IPS DF 6.9 (cell line): ENCODE measurements around the gene BTBD16.
A peak's percentile ranks its signal among the peaks of the same experiment; 100 is the strongest.

ENCODE experiments used
- DNase-seq: peaks from one replicate; pipeline ENCODE4 v3.0.0-alpha.2; 2013; ENCODE audit warnings: low read depth, low spot score
- H3K27ac ChIP-seq: one replicate; pipeline ENCODE4 v1.5.1; 2013; ENCODE audit warnings: low read length, control low read depth
- H3K27me3 ChIP-seq: 2 replicates; pipeline ENCODE4 v1.6.1; 2013; ENCODE audit warnings: mild to moderate bottlenecking, low read length; ENCODE audit not compliant: control insufficient read depth, insufficient read depth
- H3K36me3 ChIP-seq: 2 replicates; pipeline ENCODE4 v1.6.1; 2013; ENCODE audit warnings: low read length; ENCODE audit not compliant: control insufficient read depth, insufficient read depth
- H3K4me1 ChIP-seq: 2 replicates; pipeline ENCODE4 v1.6.1; 2013; ENCODE audit warnings: low read length; ENCODE audit not compliant: control insufficient read depth, insufficient read depth
- H3K4me3 ChIP-seq: 2 replicates; pipeline ENCODE4 v1.5.1; 2013; ENCODE audit warnings: mild to moderate bottlenecking, low read length
- H3K9me3 ChIP-seq: 2 replicates; pipeline ENCODE4 v1.6.1; 2013; ENCODE audit warnings: low read length, inconsistent platforms; ENCODE audit not compliant: control insufficient read depth, insufficient read depth
- WGBS: extraction: QIAGEN DNeasy Blood & Tissue Kit; methylation state at CpG from one replicate; pipeline ENCODE4 v1.1.7; 2013; ENCODE audit warnings: mixed read lengths, missing lambda C conversion rate; ENCODE audit not compliant: insufficient read length, insufficient coverage; 5-methylcytosine and 5-hydroxymethylcytosine counted together

The BTBD16 gene

GRCh38 chr10:122294511-122295450 lies 23.7 kb downstream of the BTBD16 start:
- Histone ChIP-seq H3K36me3 (no peaks in the 10 kb centered on the region), H3K4me3 (no peak overlapping the region), H3K27ac (no peak overlapping the region), H3K9me3 (no peaks in the 10 kb centered on the region), H3K27me3 (no peaks in the 10 kb centered on the region), H3K4me1 (peaks cover 3% of the 10 kb centered on the region)
- no CpG with 5 or more reads among the region's 12 CpGs for WGBS
- no peak for DNase-seq

GRCh38 chr10:122295451-122295809 lies 24.3 kb downstream of the BTBD16 start:
- H3K36me3 ChIP-seq: no peaks in the 10 kb centered on the region
- H3K27ac ChIP-seq: no peak overlapping the region
- WGBS: no CpG with 5 or more reads among the region's 4 CpGs
- H3K27me3 ChIP-seq: no peaks in the 10 kb centered on the region
- no peaks in the 10 kb centered on the region for H3K9me3 ChIP-seq
- peaks cover 3% of the 10 kb centered on the region for H3K4me1 ChIP-seq
- H3K4me3 ChIP-seq: no peak overlapping the region
- DNase-seq: no peak

DNA sequence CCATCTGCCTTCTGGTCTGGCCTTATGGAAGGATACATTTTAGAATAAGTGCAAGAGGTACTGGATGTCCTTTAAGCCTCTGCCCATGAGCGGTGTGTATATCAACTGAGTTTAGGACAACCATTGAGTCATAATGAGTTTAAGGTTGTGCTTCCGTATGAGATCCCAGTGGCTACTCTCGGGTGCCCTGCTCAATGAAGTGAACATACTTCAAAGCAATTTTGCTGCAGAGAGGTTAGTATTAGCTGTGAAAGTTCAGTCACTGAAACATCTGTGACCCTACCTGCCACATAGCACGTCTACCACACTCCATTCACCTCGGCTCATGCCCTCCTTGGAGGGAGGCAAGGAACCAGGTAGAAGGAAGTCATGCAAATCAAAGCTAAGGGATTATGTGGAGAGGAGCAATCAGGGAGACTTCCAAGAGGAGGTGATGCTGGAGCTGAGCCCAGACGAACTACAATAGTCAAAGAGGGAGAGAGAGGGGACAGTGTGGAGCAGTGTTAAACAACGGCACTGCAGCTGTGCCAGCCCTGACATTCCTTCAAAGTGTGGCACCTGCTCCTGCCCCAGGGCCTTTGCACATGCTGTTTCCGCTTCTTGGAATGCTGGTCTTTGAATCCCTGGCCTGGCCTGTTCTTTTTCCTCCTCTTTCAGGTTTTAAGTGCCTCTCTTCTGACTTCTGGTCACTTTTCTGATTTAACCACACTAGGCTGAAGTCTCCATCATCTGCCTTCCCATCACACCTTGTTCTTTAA lies 25.4 kb downstream of the BTBD16 start:
- no peaks in the 10 kb centered on the region for H3K36me3 ChIP-seq
- H3K4me3 ChIP-seq: no peak overlapping the region
- H3K27me3 ChIP-seq: no peaks in the 10 kb centered on the region
- no peak for DNase-seq
- WGBS: no CpG with 5 or more reads among the region's 8 CpGs
- peaks cover 3% of the 10 kb centered on the region; the same call in 1 of the 2 replicates for H3K4me1 ChIP-seq
- H3K27ac ChIP-seq: no peak overlapping the region
- no peaks in the 10 kb centered on the region for H3K9me3 ChIP-seq

DNA sequence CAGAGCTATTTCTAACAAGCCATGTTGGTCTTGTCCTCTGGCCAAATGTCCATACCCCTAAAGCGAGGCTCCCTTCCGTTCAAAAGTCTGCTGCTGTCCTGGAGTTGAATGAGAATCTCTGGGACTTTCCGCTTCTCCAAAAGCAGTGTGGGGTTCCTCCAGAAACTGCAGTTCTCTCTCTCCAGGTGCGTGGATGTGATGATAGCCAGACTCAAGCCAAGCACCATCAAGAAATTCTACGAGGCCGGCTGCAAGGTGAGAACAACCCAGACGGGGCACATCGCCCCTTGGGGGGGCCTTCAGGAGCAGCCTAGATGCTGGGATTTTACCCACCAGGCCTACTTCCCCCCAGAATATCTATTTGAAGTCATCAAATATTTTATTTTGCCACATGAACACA lies 26.5 kb downstream of the BTBD16 start:
- Histone ChIP-seq H3K4me3 (no peak overlapping the region), H3K27me3 (no peaks in the 10 kb centered on the region), H3K4me1 (peaks cover 3% of the 10 kb centered on the region; the same call in 1 of the 2 replicates), H3K36me3 (no peaks in the 10 kb centered on the region), H3K9me3 (no peaks in the 10 kb centered on the region), H3K27ac (no peak overlapping the region)
- no CpG with 5 or more reads among the region's 8 CpGs for WGBS
- no peak for DNase-seq

- DNase-seq: no peak
- no peaks in the 10 kb centered on the region for H3K9me3 ChIP-seq
- peaks cover 3% of the 10 kb centered on the region; the same call in 1 of the 2 replicates for H3K4me1 ChIP-seq
- no CpG with 5 or more reads among the region's 6 CpGs for WGBS
- no peak overlapping the region for H3K27ac ChIP-seq
- no peaks in the 10 kb centered on the region for H3K36me3 ChIP-seq
- no peak overlapping the region for H3K4me3 ChIP-seq
- H3K27me3 ChIP-seq: no peaks in the 10 kb centered on the region
Measured at GRCh38 chr10:122298206-122298597, 27.1 kb downstream of the BTBD16 start.

DNA sequence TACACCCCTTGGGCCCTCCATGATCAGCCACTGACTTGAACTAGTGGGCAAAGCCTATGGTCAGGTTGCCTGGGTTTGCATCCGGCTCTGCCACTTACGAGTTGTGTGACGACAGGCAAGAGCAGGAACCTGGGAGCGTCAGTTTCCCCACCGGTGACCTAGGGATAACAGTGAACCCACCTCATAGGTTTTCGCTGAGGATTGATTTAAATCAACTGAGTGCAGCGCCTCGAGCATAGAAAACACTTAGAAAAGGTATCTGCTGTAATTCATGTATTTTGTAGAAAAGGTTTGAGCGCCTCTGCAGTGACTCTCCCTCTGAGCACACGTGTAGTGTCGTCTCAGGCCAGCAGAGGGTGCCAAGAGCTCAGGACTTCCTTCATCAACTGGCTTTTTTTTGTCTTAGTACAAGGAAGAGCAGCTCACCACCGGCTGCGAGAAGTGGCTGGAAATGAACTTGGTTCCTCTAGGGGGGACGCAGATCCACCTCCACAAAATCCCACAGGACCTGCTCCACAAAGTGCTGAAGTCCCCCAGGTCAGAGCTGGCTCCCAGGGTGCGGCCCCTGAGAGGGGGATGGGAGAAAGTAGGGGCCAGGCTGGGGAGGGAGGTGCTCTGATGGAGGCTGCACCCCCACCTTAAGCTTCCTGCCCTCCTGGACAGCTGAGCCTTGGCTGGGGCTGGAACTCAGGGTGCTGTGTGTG lies 27.7 kb downstream of the BTBD16 start:
- peaks cover 3% of the 10 kb centered on the region; the same call in 1 of the 2 replicates for H3K4me1 ChIP-seq
- H3K27ac ChIP-seq: no peak overlapping the region
- no peaks in the 10 kb centered on the region for H3K27me3 ChIP-seq
- H3K9me3 ChIP-seq: no peaks in the 10 kb centered on the region
- no peak overlapping the region for H3K4me3 ChIP-seq
- no peaks in the 10 kb centered on the region for H3K36me3 ChIP-seq
- WGBS: no CpG with 5 or more reads among the region's 15 CpGs
- DNase-seq: peak; percentile 82

- Histone ChIP-seq H3K4me1 (peaks cover 2% of the 10 kb centered on the region; the same call in 1 of the 2 replicates), H3K27me3 (no peaks in the 10 kb centered on the region), H3K36me3 (no peaks in the 10 kb centered on the region), H3K4me3 (no peak overlapping the region), H3K9me3 (no peaks in the 10 kb centered on the region), H3K27ac (no peak overlapping the region)
- no CpG with 5 or more reads among the region's 14 CpGs for WGBS
- DNase-seq: no peak
Measured at GRCh38 chr10:122299423-122300075, 28.5 kb downstream of the BTBD16 start.

- Histone ChIP-seq H3K36me3 (no peaks in the 10 kb centered on the region), H3K9me3 (no peaks in the 10 kb centered on the region), H3K4me1 (peaks cover 2% of the 10 kb centered on the region; the same call in 1 of the 2 replicates), H3K4me3 (no peak overlapping the region), H3K27ac (no peak overlapping the region), H3K27me3 (no peaks in the 10 kb centered on the region)
- no CpG with 5 or more reads among the region's 12 CpGs for WGBS
- DNase-seq: no peak
Measured at GRCh38 chr10:122301055-122301810, 30.1 kb downstream of the BTBD16 start.

DNA sequence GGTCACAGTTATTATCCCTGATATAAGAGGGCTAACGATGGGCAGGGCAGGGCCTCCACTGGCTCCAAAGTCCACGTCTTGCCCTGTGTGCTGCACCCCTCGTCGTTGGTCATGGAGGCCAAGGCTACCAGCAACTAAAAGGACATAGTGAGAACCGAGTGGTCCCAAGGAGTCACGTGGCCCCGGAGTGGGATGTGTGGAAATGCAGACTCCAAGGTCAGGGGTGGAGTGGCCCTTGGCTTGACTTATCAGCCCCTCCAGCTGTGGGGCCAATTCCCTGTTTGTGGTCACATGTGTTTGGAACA lies 30.7 kb downstream of the BTBD16 start:
- H3K36me3 ChIP-seq: no peaks in the 10 kb centered on the region
- WGBS: no CpG with 5 or more reads among the region's 7 CpGs
- H3K4me3 ChIP-seq: no peak overlapping the region
- no peaks in the 10 kb centered on the region for H3K27me3 ChIP-seq
- H3K27ac ChIP-seq: no peak overlapping the region
- no peak for DNase-seq
- H3K9me3 ChIP-seq: no peaks in the 10 kb centered on the region
- peaks cover 2% of the 10 kb centered on the region; the same call in 1 of the 2 replicates for H3K4me1 ChIP-seq
